ENCODE measurements around the gene CHI3L2.

Gene CHI3L2
- total RNA-seq = 3.1 to 7.2 (median 5.2) reads per million in 3 donors

- DNase-seq = no peak
- Histone ChIP-seq H3K4me1 (ENCODE audit: control insufficient read depth, insufficient read depth, low read length, poor library complexity, severe bottlenecking) (peaks cover 46% of the 10 kb centered on the region), H3K27ac (ENCODE audit: insufficient read depth, low read length, poor library complexity, severe bottlenecking) (peak within 1 kb of the TSS; percentile 44), H3K9me3 (ENCODE audit: control insufficient read depth, low read length) (no peaks in the 10 kb centered on the region), H3K27me3 (replicated peaks; ENCODE audit: control insufficient read depth, insufficient read depth, low read length, poor library complexity, severe bottlenecking) (no peaks in the 10 kb centered on the region), H3K4me3 (ENCODE audit: insufficient read depth, low read depth, low read length, poor library complexity, severe bottlenecking) (no peak within 1 kb of the TSS), H3K36me3 (ENCODE audit: control insufficient read depth, insufficient read depth, low read length) (no peaks in the 10 kb centered on the region)
Observed at GRCh38 chr1:111227434-111227833, at the start of gene CHI3L2. CHI3L2 (plus strand) TSS chr1:111227713; CDS start chr1:111227730, 17 bp downstream.

GRCh38 chr1:111179968-111180533, 47.5 kb upstream of the CHI3L2 start:
- no peak overlapping the region for H3K4me3 ChIP-seq (ENCODE audit: insufficient read depth, low read depth, low read length, poor library complexity, severe bottlenecking)
- no peaks in the 10 kb centered on the region for H3K9me3 ChIP-seq (ENCODE audit: control insufficient read depth, low read length)
- peaks cover 19% of the 10 kb centered on the region for H3K36me3 ChIP-seq (ENCODE audit: control insufficient read depth, insufficient read depth, low read length)
- no peaks in the 10 kb centered on the region for H3K4me1 ChIP-seq (ENCODE audit: control insufficient read depth, insufficient read depth, low read length, poor library complexity, severe bottlenecking)
- H3K27me3 ChIP-seq (replicated peaks; ENCODE audit: control insufficient read depth, insufficient read depth, low read length, poor library complexity, severe bottlenecking) = no peaks in the 10 kb centered on the region
- H3K27ac ChIP-seq (ENCODE audit: insufficient read depth, low read length, poor library complexity, severe bottlenecking) = peak overlapping the region; percentile 16
- no peak for DNase-seq

- H3K36me3 ChIP-seq (ENCODE audit: control insufficient read depth, insufficient read depth, low read length) = peaks cover 30% of the 10 kb centered on the region
- H3K4me3 ChIP-seq (ENCODE audit: insufficient read depth, low read depth, low read length, poor library complexity, severe bottlenecking) = no peak overlapping the region
- H3K27ac ChIP-seq (ENCODE audit: insufficient read depth, low read length, poor library complexity, severe bottlenecking) = no peak overlapping the region
- no peaks in the 10 kb centered on the region for H3K9me3 ChIP-seq (ENCODE audit: control insufficient read depth, low read length)
- H3K27me3 ChIP-seq (replicated peaks; ENCODE audit: control insufficient read depth, insufficient read depth, low read length, poor library complexity, severe bottlenecking) = no peaks in the 10 kb centered on the region
- DNase-seq = no peak
- peaks cover 2% of the 10 kb centered on the region for H3K4me1 ChIP-seq (ENCODE audit: control insufficient read depth, insufficient read depth, low read length, poor library complexity, severe bottlenecking)
Observed at GRCh38 chr1:111182052-111182451, 45.5 kb upstream of the CHI3L2 start.

GRCh38 chr1:111183308-111184069, 44.0 kb upstream of the CHI3L2 start:
- Histone ChIP-seq H3K27me3 (replicated peaks; ENCODE audit: control insufficient read depth, insufficient read depth, low read length, poor library complexity, severe bottlenecking) (no peaks in the 10 kb centered on the region), H3K4me3 (ENCODE audit: insufficient read depth, low read depth, low read length, poor library complexity, severe bottlenecking) (no peak overlapping the region), H3K36me3 (ENCODE audit: control insufficient read depth, insufficient read depth, low read length) (peaks cover 41% of the 10 kb centered on the region), H3K27ac (ENCODE audit: insufficient read depth, low read length, poor library complexity, severe bottlenecking) (no peak overlapping the region), H3K4me1 (ENCODE audit: control insufficient read depth, insufficient read depth, low read length, poor library complexity, severe bottlenecking) (peaks cover 8% of the 10 kb centered on the region), H3K9me3 (ENCODE audit: control insufficient read depth, low read length) (no peaks in the 10 kb centered on the region)
- no peak for DNase-seq

- Histone ChIP-seq H3K27ac (ENCODE audit: insufficient read depth, low read length, poor library complexity, severe bottlenecking) (no peak overlapping the region), H3K4me3 (ENCODE audit: insufficient read depth, low read depth, low read length, poor library complexity, severe bottlenecking) (no peak overlapping the region), H3K4me1 (ENCODE audit: control insufficient read depth, insufficient read depth, low read length, poor library complexity, severe bottlenecking) (peaks cover 14% of the 10 kb centered on the region), H3K36me3 (ENCODE audit: control insufficient read depth, insufficient read depth, low read length) (peaks cover 47% of the 10 kb centered on the region), H3K27me3 (replicated peaks; ENCODE audit: control insufficient read depth, insufficient read depth, low read length, poor library complexity, severe bottlenecking) (no peaks in the 10 kb centered on the region), H3K9me3 (ENCODE audit: control insufficient read depth, low read length) (no peaks in the 10 kb centered on the region)
- no peak for DNase-seq
Observed at GRCh38 chr1:111184663-111185062, 42.9 kb upstream of the CHI3L2 start.

- H3K4me3 ChIP-seq (ENCODE audit: insufficient read depth, low read depth, low read length, poor library complexity, severe bottlenecking) = no peak overlapping the region
- no peaks in the 10 kb centered on the region for H3K27me3 ChIP-seq (replicated peaks; ENCODE audit: control insufficient read depth, insufficient read depth, low read length, poor library complexity, severe bottlenecking)
- H3K4me1 ChIP-seq (ENCODE audit: control insufficient read depth, insufficient read depth, low read length, poor library complexity, severe bottlenecking) = peaks cover 71% of the 10 kb centered on the region
- no peak for DNase-seq
- no peaks in the 10 kb centered on the region for H3K9me3 ChIP-seq (ENCODE audit: control insufficient read depth, low read length)
- H3K27ac ChIP-seq (ENCODE audit: insufficient read depth, low read length, poor library complexity, severe bottlenecking) = peak overlapping the region; percentile 5
- peaks cover 93% of the 10 kb centered on the region for H3K36me3 ChIP-seq (ENCODE audit: control insufficient read depth, insufficient read depth, low read length)
Observed at GRCh38 chr1:111190931-111191451, 36.5 kb upstream of the CHI3L2 start.

GRCh38 chr1:111191496-111191895, 36.0 kb upstream of the CHI3L2 start:
- H3K27ac ChIP-seq (ENCODE audit: insufficient read depth, low read length, poor library complexity, severe bottlenecking) = peak overlapping the region; percentile 92
- no peak for DNase-seq
- H3K27me3 ChIP-seq (replicated peaks; ENCODE audit: control insufficient read depth, insufficient read depth, low read length, poor library complexity, severe bottlenecking) = no peaks in the 10 kb centered on the region
- H3K36me3 ChIP-seq (ENCODE audit: control insufficient read depth, insufficient read depth, low read length) = peaks cover 93% of the 10 kb centered on the region
- no peak overlapping the region for H3K4me3 ChIP-seq (ENCODE audit: insufficient read depth, low read depth, low read length, poor library complexity, severe bottlenecking)
- H3K9me3 ChIP-seq (ENCODE audit: control insufficient read depth, low read length) = no peaks in the 10 kb centered on the region
- peaks cover 76% of the 10 kb centered on the region for H3K4me1 ChIP-seq (ENCODE audit: control insufficient read depth, insufficient read depth, low read length, poor library complexity, severe bottlenecking)

GRCh38 chr1:111192074-111192473, 35.4 kb upstream of the CHI3L2 start:
- DNase-seq = no peak
- Histone ChIP-seq H3K27ac (ENCODE audit: insufficient read depth, low read length, poor library complexity, severe bottlenecking) (peak overlapping the region; percentile 92), H3K9me3 (ENCODE audit: control insufficient read depth, low read length) (no peaks in the 10 kb centered on the region), H3K27me3 (replicated peaks; ENCODE audit: control insufficient read depth, insufficient read depth, low read length, poor library complexity, severe bottlenecking) (no peaks in the 10 kb centered on the region), H3K36me3 (ENCODE audit: control insufficient read depth, insufficient read depth, low read length) (peaks cover 93% of the 10 kb centered on the region), H3K4me1 (ENCODE audit: control insufficient read depth, insufficient read depth, low read length, poor library complexity, severe bottlenecking) (peaks cover 80% of the 10 kb centered on the region), H3K4me3 (ENCODE audit: insufficient read depth, low read depth, low read length, poor library complexity, severe bottlenecking) (no peak overlapping the region)

- Histone ChIP-seq H3K36me3 (ENCODE audit: control insufficient read depth, insufficient read depth, low read length) (peaks cover 93% of the 10 kb centered on the region), H3K9me3 (ENCODE audit: control insufficient read depth, low read length) (no peaks in the 10 kb centered on the region), H3K4me1 (ENCODE audit: control insufficient read depth, insufficient read depth, low read length, poor library complexity, severe bottlenecking) (peaks cover 80% of the 10 kb centered on the region), H3K27ac (ENCODE audit: insufficient read depth, low read length, poor library complexity, severe bottlenecking) (peak overlapping the region; percentile 92), H3K4me3 (ENCODE audit: insufficient read depth, low read depth, low read length, poor library complexity, severe bottlenecking) (no peak overlapping the region), H3K27me3 (replicated peaks; ENCODE audit: control insufficient read depth, insufficient read depth, low read length, poor library complexity, severe bottlenecking) (no peaks in the 10 kb centered on the region)
- peak; percentile 23 to 43 (median 30) for DNase-seq
Observed at GRCh38 chr1:111192658-111193519, 34.6 kb upstream of the CHI3L2 start.

Measured in effector memory CD4-positive, alpha-beta T cell (primary cell).